Fibroblast of lung (primary cell): Measurements from ENCODE around the gene PRSS33. TPM values are rescaled to one million over a fixed set of nuclear protein-coding genes. Genes with fewer than 3 reads are reported as not detected.

Source experiments
- DNase-seq, 2 donors: peaks; one replicate each; pipeline versions ENCODE4 v3.0.0 to v3.0.0-alpha.2; 2010; ENCODE audit warnings: low read depth in 2 of 2
- H2AFZ ChIP-seq: 2 replicates; pipeline ENCODE4 v1.5.1; 2012; ENCODE audit warnings: low read length, control low read depth, inconsistent platforms
- H3K27ac ChIP-seq: 2 replicates; pipeline ENCODE4 v1.5.1; 2011; ENCODE audit warnings: low read length, control low read depth; ENCODE audit not compliant: insufficient read depth
- H3K27me3 ChIP-seq: 2 replicates; pipeline ENCODE4 v1.5.1; 2011; ENCODE audit warnings: mild to moderate bottlenecking, low read length; ENCODE audit not compliant: control insufficient read depth, insufficient read depth
- H3K36me3 ChIP-seq: 2 replicates; pipeline ENCODE4 v1.5.1; 2011; ENCODE audit warnings: low read length; ENCODE audit not compliant: control insufficient read depth, insufficient read depth
- H3K4me1 ChIP-seq: 2 replicates; pipeline ENCODE4 v1.5.1; 2011; ENCODE audit warnings: low read length; ENCODE audit not compliant: control insufficient read depth, insufficient read depth; ENCODE audit errors: extremely low read depth
- H3K4me2 ChIP-seq: 2 replicates; pipeline ENCODE4 v1.5.1; 2011; ENCODE audit warnings: low read length, control low read depth; ENCODE audit not compliant: insufficient read depth; ENCODE audit errors: extremely low read depth
- H3K4me3 ChIP-seq, 4 experiments: fragments of 200-600 bp in 1 of 4; sonication (generic) in 1 of 4; replicated peaks in 1 of 4; 2 replicates each; pipeline ENCODE4 v1.5.1; 2011 to 2016; ENCODE audit warnings: low read length in 4 of 4, low read depth in 3 of 4, mild to moderate bottlenecking in 3 of 4, control low read depth in 2 of 4, inconsistent platforms in 1 of 4, mixed read lengths in 1 of 4; ENCODE audit not compliant: insufficient read depth in 1 of 4; ENCODE audit errors: control extremely low read depth in 1 of 4
- H3K79me2 ChIP-seq: 2 replicates; pipeline ENCODE4 v1.5.1; 2012; ENCODE audit warnings: mild to moderate bottlenecking, low read length, inconsistent platforms; ENCODE audit not compliant: control insufficient read depth, insufficient read depth
- H3K9ac ChIP-seq: 2 replicates; pipeline ENCODE4 v1.5.1; 2011; ENCODE audit warnings: mild to moderate bottlenecking, low read length, control low read depth; ENCODE audit not compliant: insufficient read depth
- H3K9me3 ChIP-seq: 2 replicates; pipeline ENCODE4 v1.5.1; 2012; ENCODE audit warnings: low read depth, low read length; ENCODE audit not compliant: control insufficient read depth, insufficient read depth
- H4K20me1 ChIP-seq: 2 replicates; pipeline ENCODE4 v1.5.1; 2011; ENCODE audit warnings: low read length; ENCODE audit not compliant: control insufficient read depth, insufficient read depth; ENCODE audit errors: extremely low read depth
- CTCF ChIP-seq, 2 donors: IDR thresholded peaks in 1 of 2; conservative IDR thresholded peaks in 1 of 2; 1 replicate in 1 of 2; 2 replicates in 1 of 2; pipeline ENCODE4 v1.5.1; 2011 to 2012; ENCODE audit warnings: low read length in 2 of 2, control low read depth in 1 of 2, inconsistent platforms in 1 of 2, low read depth in 1 of 2, mild to moderate bottlenecking in 1 of 2
- EZH2 ChIP-seq: IDR thresholded peaks from 2 replicates; pipeline ENCODE4 v1.5.1; 2012; ENCODE audit warnings: low read length, control low read depth, mild to moderate bottlenecking; ENCODE audit errors: missing control alignments
- polyA minus RNA-seq: library from RNA; depleted of rRNA, polyadenylated mRNA; stranded (reverse); fragments of >200 nt; gene quantifications from 2 replicates; pipeline ENCODE4 v1.2.3, GENCODE V29; 2011; ENCODE audit warnings: low replicate concordance
- polyA plus RNA-seq, 2 donors: library from polyadenylated mRNA; depleted of rRNA in 1 of 2; stranded (reverse) in 1 of 2; unstranded in 1 of 2; fragments of >200 nt; gene quantifications; 2 replicates each; pipeline ENCODE4 v1.2.1, GENCODE V29; 2011 to 2012; ENCODE audit warnings: missing spikeins in 1 of 2
- total RNA-seq: library from RNA; depleted of rRNA; stranded (reverse); fragments of >200 nt; gene quantifications from 2 replicates; pipeline ENCODE4 v1.2.1, GENCODE V29; 2014

Gene PRSS33
- total RNA-seq (not detected in 2 replicates), polyA plus RNA-seq (not detected in 2 replicates), polyA minus RNA-seq (not detected in 2 replicates)
- not detected in 2 replicates for polyA plus RNA-seq (2012)

GRCh38 chr16:2787406-2787805 lies at the start of gene PRSS33:
PRSS33 (minus strand) TSS chr16:2787560; CDS start chr16:2786547, 1,013 bp downstream.
- Histone ChIP-seq H3K27ac (no peak within 1 kb of the TSS), H3K4me3 (no peak within 1 kb of the TSS), H3K9ac (no peak within 1 kb of the TSS), H4K20me1 (no peaks in the 10 kb centered on the region), H3K27me3 (peaks cover 36% of the 10 kb centered on the region), H2AFZ (no peak within 1 kb of the TSS), H3K79me2 (no peaks in the 10 kb centered on the region), H3K4me2 (no peak within 1 kb of the TSS), H3K4me1 (no peaks in the 10 kb centered on the region), H3K36me3 (no peaks in the 10 kb centered on the region), H3K9me3 (no peaks in the 10 kb centered on the region)
- no peak for DNase-seq
- TF ChIP-seq EZH2 (no peak), CTCF (conservative IDR thresholded peaks at IDR 0.05 in 1 of 2, IDR thresholded peaks at IDR 0.05 in 1 of 2; ENCODE audit: low read depth in 1 of 2, low read length in 2 of 2) (no peak)

GRCh38 chr16:2836646-2837508 lies 49.5 kb upstream of the PRSS33 start:
- H3K4me3 ChIP-seq = no peak overlapping the region
- H3K27ac ChIP-seq = no peak overlapping the region
- peaks cover 7% of the 10 kb centered on the region for H3K4me1 ChIP-seq
- no peaks in the 10 kb centered on the region for H4K20me1 ChIP-seq
- DNase-seq = peak in 1 of 2 donors; percentile 21
- no peak for TF ChIP-seq EZH2
- no peaks in the 10 kb centered on the region for H3K9me3 ChIP-seq
- no peaks in the 10 kb centered on the region for H3K36me3 ChIP-seq
- H3K9ac ChIP-seq = no peak overlapping the region
- H3K4me2 ChIP-seq = no peak overlapping the region
- no peaks in the 10 kb centered on the region for H3K27me3 ChIP-seq
- H2AFZ ChIP-seq = no peak overlapping the region
- no peaks in the 10 kb centered on the region for H3K79me2 ChIP-seq

- peak; percentile 70 to 100 for DNase-seq
- TF ChIP-seq EZH2 (no peak), CTCF (conservative IDR thresholded peaks at IDR 0.05 in 1 of 2, IDR thresholded peaks at IDR 0.05 in 1 of 2; ENCODE audit: low read depth in 1 of 2, low read length in 2 of 2) (no peak)
- Histone ChIP-seq H3K4me1 (peaks cover 7% of the 10 kb centered on the region), H3K4me2 (peak overlapping the region; percentile 72), H2AFZ (no peak overlapping the region), H3K4me3 (peak overlapping the region in 1 of 4 experiments; percentile 1), H4K20me1 (no peaks in the 10 kb centered on the region), H3K27ac (no peak overlapping the region), H3K9ac (no peak overlapping the region), H3K27me3 (no peaks in the 10 kb centered on the region), H3K36me3 (no peaks in the 10 kb centered on the region), H3K9me3 (no peaks in the 10 kb centered on the region), H3K79me2 (no peaks in the 10 kb centered on the region)
These were observed 48.5 kb upstream of the PRSS33 start for GRCh38 chr16:2835638-2836493.
